Heart left ventricle (tissue), 16 donors: ENCODE results near the gene PCNT. TPM values are rescaled to one million over a fixed set of nuclear protein-coding genes. Genes with fewer than 3 reads are reported as not detected.

Experiments used
- ATAC-seq, 4 donors: fragments of 200-7000 bp; cut with Tn5 transposase; one replicate each; pipeline ENCODE4 v1.9.1; 2020 to 2022; ENCODE audit warnings: moderate library complexity in 4 of 4, mild to moderate bottlenecking in 3 of 4, moderate number of reproducible peaks in 1 of 4
- DNase-seq, 5 donors: peaks; one replicate each; pipeline ENCODE4 v3.0.0-alpha.2; 2020
- H3K27ac ChIP-seq, 12 donors: fragments of 200-600 bp; sonication (generic) in 4 of 12; one replicate each; pipeline versions ENCODE4 v1.5.0 to v1.8.0; 2016 to 2022; ENCODE audit warnings: mild to moderate bottlenecking in 2 of 12
- H3K27me3 ChIP-seq, 9 donors: fragments of 200-600 bp; sonication (generic) in 2 of 9; one replicate each; pipeline versions ENCODE4 v1.5.1 to v1.8.0; 2016 to 2022; ENCODE audit warnings: mild to moderate bottlenecking in 3 of 9
- H3K36me3 ChIP-seq, 9 donors: fragments of 200-600 bp; sonication (generic) in 2 of 9; one replicate each; pipeline versions ENCODE4 v1.5.0 to v1.8.0; 2018 to 2022; ENCODE audit warnings: mild to moderate bottlenecking in 2 of 9
- H3K4me1 ChIP-seq, 12 donors: fragments of 200-600 bp; sonication (generic) in 4 of 12; one replicate each; pipeline versions ENCODE4 v1.5.0 to v1.8.0; 2016 to 2022; ENCODE audit warnings: mild to moderate bottlenecking in 3 of 12
- H3K4me3 ChIP-seq, 12 donors: fragments of 200-600 bp; sonication (generic) in 4 of 12; one replicate each; pipeline versions ENCODE4 v1.5.0 to v1.8.0; 2017 to 2022; ENCODE audit warnings: mild to moderate bottlenecking in 9 of 12, moderate library complexity in 4 of 12
- H3K9me3 ChIP-seq, 12 donors: fragments of 200-600 bp; sonication (generic) in 4 of 12; one replicate each; pipeline versions ENCODE4 v1.5.0 to v1.8.0; 2016 to 2022; ENCODE audit warnings: mild to moderate bottlenecking in 1 of 12
- CTCF ChIP-seq, 12 donors: fragments of 200-600 bp; sonication (generic) in 4 of 12; IDR thresholded peaks; one replicate each; pipeline versions ENCODE4 v1.5.0 to v1.8.0; 2018 to 2022; ENCODE audit warnings: antibody characterized with exemption in 12 of 12, mild to moderate bottlenecking in 5 of 12
- POLR2A ChIP-seq, 2 donors: fragments of 450-650 bp; IDR thresholded peaks; one replicate each; pipeline ENCODE4 v1.6.1; 2017; ENCODE audit warnings: antibody characterized with exemption in 2 of 2, mild to moderate bottlenecking in 2 of 2, moderate library complexity in 2 of 2
- WGBS, 4 donors: extraction: QIAGEN DNeasy Blood & Tissue Kit in 2 of 4; methylation state at CpG; one replicate each; pipeline versions ENCODE4 v1.1.5 to v1.1.7; 2013 to 2018; 5-methylcytosine and 5-hydroxymethylcytosine counted together
- intact Hi-C, 10 donors: fragments of 100-400 bp; cut with DNase I; formaldehyde crosslinking; loops; one replicate each; pipeline versions ENCODE4 v1.11.1 to v1.14.2; 2022
- polyA plus RNA-seq, 2 donors: library from polyadenylated mRNA; stranded (reverse); fragments of 200-250 nt; gene quantifications; one replicate each; pipeline ENCODE4 v1.2.3, GENCODE V29; 2013
- total RNA-seq, 9 donors: library from RNA; depleted of rRNA in 2 of 9; stranded (reverse); fragments of >200 nt in 2 of 9; fragmentation: NEBNext Ultra II Directional in 3 of 9; extraction: Animal tissue kit (Norgen Biotek cat#: 25700) in 3 of 9; gene quantifications; one replicate each; pipeline versions ENCODE4 v1.1.0 to v1.2.4, GENCODE V29; 2016 to 2023
- donor health status: ischemic (EF 13 %, LVEDD 7.1; RV severe dilation, severe dysfunction).
- donor health status: healthy with polysubstance abuse.
- donor health status: DM: no; HTN: yes; CAD: no.
- donor health status: DM: no; HTN: no; CAD: no.
- donor health status: ischemic (EF 25% LVEDD 6.9; RV normal size, moderate dysfunction).
- donor health status: ischemic (EF 25% LVEDD 5.7; RV mildly dilated, moderate dysfunction).
- donor health status: healthy.
- donor health status: DM: yes; HTN: yes; CAD: no.
- donor health status: ischemic (EF 35%, LVEDD 5.7; RV mildly dilated, moderate dysfunction).
- donor health status: nonischemic (EF 11% LVEDD 7.7; RV severe dilation, severe dysfunction).
- donor health status: DM: yes; HTN: yes; CAD: no.
- donor health status: PGD.
- donor health status: ischemic (EF 29% LVEDD 5.4; RV normal size, mild dysfunction).
- donor health status: nonischemic (EF 23%, LVEDD 6.1; RV moderate dilation, normal function).

Gene PCNT
- total and polyA plus RNA-seq, 11 donors, result 17.0 to 73.0 (median 36.7) TPM

GRCh38 chr21:46289655-46290179 lies 34.2 kb upstream of the PCNT start:
- no peak for TF ChIP-seq POLR2A (IDR thresholded peaks at IDR 0.05)
- no peak for TF ChIP-seq CTCF (IDR thresholded peaks at IDR 0.05)
- no peaks in the 10 kb centered on the region for H3K27me3 ChIP-seq
- H3K36me3 ChIP-seq, result peaks cover 0 to 31% (median 11%) of the 10 kb centered on the region in 9 donors
- intact Hi-C loops, result loop anchor here in 4 of 10 donors (5.0 kb wide), 1 partner anchor 33 kb away; the partner anchor contains the start of genes C21orf58 (in 4 of the 4) and PCNT (in 4 of the 4)
- no peak for ATAC-seq
- no peaks in the 10 kb centered on the region for H3K9me3 ChIP-seq
- no peak for DNase-seq
- no peak overlapping the region for H3K27ac ChIP-seq
- no peak overlapping the region for H3K4me3 ChIP-seq
- peaks cover 0 to 33% (median 15%) of the 10 kb centered on the region in 12 donors for H3K4me1 ChIP-seq
- 75 to 86% (median 83%) methylated on average over 6 of the region's 6 CpGs for WGBS, 4 donors

GRCh38 chr21:46291561-46291960 lies 32.4 kb upstream of the PCNT start:
- H3K4me3 ChIP-seq, result no peak overlapping the region
- peaks cover 0 to 42% (median 23%) of the 10 kb centered on the region in 12 donors for H3K4me1 ChIP-seq
- no peak for ATAC-seq
- no peak overlapping the region for H3K27ac ChIP-seq
- DNase-seq, result no peak
- intact Hi-C loops, result no loop called here
- no peaks in the 10 kb centered on the region for H3K27me3 ChIP-seq
- TF ChIP-seq CTCF (IDR thresholded peaks at IDR 0.05) (no peak), POLR2A (IDR thresholded peaks at IDR 0.05) (no peak)
- no peaks in the 10 kb centered on the region for H3K9me3 ChIP-seq
- H3K36me3 ChIP-seq, result peaks cover 0 to 31% (median 11%) of the 10 kb centered on the region in 9 donors
- 97 to 100% (median 99%) methylated on average over 2 of the region's 2 CpGs for WGBS, 4 donors

GRCh38 chr21:46294647-46295176 lies 29.2 kb upstream of the PCNT start:
- H3K9me3 ChIP-seq, result no peaks in the 10 kb centered on the region
- ATAC-seq (peak in 3 of 4 donors; percentile 31 to 45 (median 40)), DNase-seq (peak in 4 of 5 donors; percentile 33 to 58 (median 45))
- H3K27me3 ChIP-seq, result peaks cover 0 to 5% (median 0%) of the 10 kb centered on the region in 9 donors
- WGBS, 4 donors, result 46 to 66% (median 58%) methylated on average over 8 to 10 of the region's 10 CpGs
- peaks cover 0 to 36% (median 26%) of the 10 kb centered on the region in 12 donors for H3K4me1 ChIP-seq
- H3K27ac ChIP-seq, result peak overlapping the region in 10 of 12 donors; percentile 38 to 86 (median 81)
- intact Hi-C loops, result no loop called here
- H3K36me3 ChIP-seq, result peaks cover 0 to 14% (median 11%) of the 10 kb centered on the region in 9 donors
- no peak overlapping the region for H3K4me3 ChIP-seq
- TF ChIP-seq POLR2A (IDR thresholded peaks at IDR 0.05) (no peak), CTCF (IDR thresholded peaks at IDR 0.05) (no peak)

GRCh38 chr21:46295177-46295770 lies 28.7 kb upstream of the PCNT start:
- DNase-seq, result peak in 4 of 5 donors; percentile 31 to 80 (median 58)
- TF ChIP-seq POLR2A (IDR thresholded peaks at IDR 0.05), result no peak
- TF ChIP-seq CTCF (IDR thresholded peaks at IDR 0.05), result no peak
- intact Hi-C loops, result no loop called here
- Histone ChIP-seq H3K36me3 (peaks cover 0 to 14% (median 11%) of the 10 kb centered on the region in 9 donors), H3K4me3 (no peak overlapping the region), H3K4me1 (peaks cover 0 to 36% (median 26%) of the 10 kb centered on the region in 12 donors), H3K27ac (peak overlapping the region in 11 of 12 donors; percentile 42 to 86 (median 80)), H3K27me3 (peaks cover 0 to 5% (median 0%) of the 10 kb centered on the region in 9 donors), H3K9me3 (no peaks in the 10 kb centered on the region)
- peak in 3 of 4 donors; percentile 41 to 74 (median 51) for ATAC-seq
- 43 to 56% (median 47%) methylated on average over 6 to 9 of the region's 9 CpGs for whole genome bisulfite sequencing, 4 donors
